Anterior cingulate cortex (tissue), 58 donors: Measurements from ENCODE around the gene USP11.

Source experiments
- DNase-seq, 58 donors: peaks; one replicate each; lab custom pipeline; 2025; lab: John Stamatoyannopoulos, UW

USP11 gene

DNA sequence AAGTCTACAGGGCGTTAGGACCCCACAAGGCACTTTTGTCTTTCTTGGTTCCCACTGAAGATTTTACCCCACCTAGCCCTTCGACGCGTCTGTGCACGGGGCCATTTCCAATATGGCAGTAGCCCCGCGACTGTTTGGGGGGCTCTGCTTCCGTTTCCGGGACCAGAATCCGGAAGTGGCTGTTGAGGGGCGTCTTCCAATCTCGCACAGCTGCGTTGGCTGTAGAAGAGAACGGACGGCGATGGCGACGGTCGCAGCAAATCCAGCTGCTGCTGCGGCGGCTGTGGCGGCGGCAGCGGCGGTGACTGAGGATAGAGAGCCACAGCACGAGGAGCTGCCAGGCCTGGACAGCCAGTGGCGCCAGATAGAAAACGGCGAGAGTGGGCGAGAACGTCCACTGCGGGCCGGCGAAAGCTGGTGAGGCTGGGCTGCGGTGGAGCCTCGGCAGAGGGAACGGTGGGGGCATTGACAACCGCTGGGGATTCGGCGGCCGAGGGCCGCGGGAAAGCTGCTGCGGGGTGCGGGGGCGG is at the start of gene USP11:
USP11 (plus strand) TSS at position 207 of the 530 bp plus-strand sequence; CDS start at position 242, 35 bp downstream.
- peak in 47 of 58 donors; percentile 2 to 75 (median 49) for DNase-seq

DNA sequence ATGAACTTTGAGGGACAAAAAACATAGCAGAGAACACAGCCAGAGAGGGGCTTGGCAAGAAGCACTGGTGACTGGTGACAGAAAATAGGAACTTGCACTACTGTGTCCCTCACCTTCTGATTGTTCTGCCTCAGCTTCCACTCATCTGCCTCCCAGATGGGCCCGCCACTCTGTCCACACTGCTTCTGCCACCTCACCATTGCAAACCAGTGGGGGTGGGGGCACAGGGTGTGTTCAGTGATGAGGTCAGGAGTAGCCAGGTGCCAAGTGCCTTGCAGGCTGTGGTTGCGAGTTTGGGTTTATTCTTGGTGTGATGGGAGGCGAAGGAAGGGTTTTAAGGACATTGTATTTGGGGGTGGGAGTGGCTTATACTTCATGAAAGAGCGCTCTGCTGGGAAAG is 48.3 kb upstream of the USP11 start:
- no peak for DNase-seq

DNA sequence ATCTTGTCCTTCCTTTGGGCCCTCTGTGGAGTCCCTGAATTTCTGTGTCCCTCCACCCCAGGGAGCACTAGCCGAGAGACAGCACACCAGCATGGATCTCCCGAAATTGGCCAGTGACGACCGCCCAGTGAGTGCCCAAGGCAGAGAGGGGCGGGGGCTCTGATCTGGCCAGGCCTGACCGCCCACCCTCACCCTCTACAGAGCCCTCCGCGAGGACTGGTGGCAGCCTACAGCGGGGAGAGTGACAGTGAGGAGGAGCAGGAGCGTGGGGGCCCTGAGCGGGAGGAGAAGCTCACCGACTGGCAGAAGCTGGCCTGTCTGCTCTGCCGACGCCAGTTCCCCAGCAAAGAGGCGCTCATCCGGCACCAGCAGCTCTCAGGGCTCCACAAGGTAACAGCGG is 47.6 kb upstream of the USP11 start:
- no peak for DNase-seq

DNA sequence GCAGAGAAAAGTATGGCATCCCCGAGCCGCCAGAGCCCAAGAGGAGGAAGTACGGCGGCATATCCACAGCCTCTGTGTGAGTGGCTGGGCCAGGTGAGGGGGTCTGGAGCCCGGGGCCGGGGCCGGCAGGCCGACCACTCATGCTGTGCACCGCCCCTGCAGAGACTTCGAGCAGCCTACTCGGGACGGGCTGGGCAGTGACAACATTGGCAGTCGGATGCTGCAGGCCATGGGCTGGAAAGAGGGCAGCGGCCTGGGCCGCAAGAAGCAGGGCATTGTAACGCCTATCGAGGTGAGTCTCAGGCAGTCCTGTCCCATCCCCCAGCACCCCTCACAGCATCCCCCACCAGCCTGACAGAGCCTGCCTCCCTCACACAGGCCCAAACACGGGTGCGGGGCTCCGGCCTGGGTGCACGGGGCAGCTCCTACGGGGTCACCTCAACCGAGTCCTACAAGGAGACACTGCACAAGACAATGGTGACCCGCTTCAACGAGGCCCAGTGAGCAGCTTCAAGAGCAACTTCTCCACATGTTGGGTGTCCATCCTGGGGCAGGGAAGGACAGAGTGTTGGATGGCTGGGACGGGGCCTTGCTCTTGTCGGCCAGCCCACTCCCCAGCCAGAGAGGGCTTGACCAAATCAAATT is 46.6 kb upstream of the USP11 start:
- DNase-seq = no peak

DNA sequence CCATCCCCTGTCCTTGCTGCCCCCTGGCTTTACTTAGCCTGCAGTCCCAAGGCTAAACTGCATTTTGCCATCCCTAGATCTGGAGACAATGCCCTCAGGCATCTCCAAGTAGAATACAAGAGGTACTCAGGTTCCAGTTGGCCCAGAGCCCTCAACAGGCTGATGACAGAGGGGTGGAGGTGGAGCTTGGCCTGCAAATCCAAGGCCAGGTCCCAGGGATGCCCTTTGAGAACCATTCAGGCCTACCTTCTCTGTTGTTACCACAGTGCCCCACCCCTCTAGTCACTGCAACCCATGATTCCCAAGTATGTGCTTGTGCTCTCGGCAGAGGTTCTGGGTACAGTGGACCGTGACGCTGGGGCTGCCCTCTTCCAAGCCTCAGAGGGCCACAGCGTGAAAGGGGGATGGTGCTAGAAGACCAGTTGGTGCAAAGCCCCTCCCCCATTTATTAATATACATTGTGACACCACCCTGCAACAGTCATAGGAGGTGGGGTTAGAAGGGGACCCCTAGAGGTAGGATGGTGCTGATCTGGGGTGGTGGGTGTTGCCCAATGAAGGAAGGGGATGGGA is 45.6 kb upstream of the USP11 start:
- DNase-seq = no peak

DNA sequence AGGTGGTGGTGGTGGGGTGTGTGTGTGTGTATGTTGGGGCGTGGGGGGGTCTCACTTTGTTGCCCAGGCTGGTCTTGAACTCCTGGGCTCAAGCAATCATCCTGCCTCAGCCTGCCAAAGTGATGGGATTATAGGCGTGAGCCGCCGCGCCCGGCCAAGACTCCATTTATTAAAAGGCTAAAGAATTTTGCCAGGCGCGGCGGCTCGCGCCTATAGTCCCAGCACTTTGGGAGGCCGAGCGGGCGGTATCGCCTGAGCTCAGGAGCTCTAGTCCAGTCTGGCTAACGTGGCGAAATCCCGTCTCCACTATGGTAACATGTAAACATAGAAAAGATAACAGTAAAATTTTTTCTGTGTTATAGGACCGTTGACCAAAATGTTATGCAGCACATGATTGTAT is 42.9 kb upstream of the USP11 start:
- DNase-seq = no peak

DNA sequence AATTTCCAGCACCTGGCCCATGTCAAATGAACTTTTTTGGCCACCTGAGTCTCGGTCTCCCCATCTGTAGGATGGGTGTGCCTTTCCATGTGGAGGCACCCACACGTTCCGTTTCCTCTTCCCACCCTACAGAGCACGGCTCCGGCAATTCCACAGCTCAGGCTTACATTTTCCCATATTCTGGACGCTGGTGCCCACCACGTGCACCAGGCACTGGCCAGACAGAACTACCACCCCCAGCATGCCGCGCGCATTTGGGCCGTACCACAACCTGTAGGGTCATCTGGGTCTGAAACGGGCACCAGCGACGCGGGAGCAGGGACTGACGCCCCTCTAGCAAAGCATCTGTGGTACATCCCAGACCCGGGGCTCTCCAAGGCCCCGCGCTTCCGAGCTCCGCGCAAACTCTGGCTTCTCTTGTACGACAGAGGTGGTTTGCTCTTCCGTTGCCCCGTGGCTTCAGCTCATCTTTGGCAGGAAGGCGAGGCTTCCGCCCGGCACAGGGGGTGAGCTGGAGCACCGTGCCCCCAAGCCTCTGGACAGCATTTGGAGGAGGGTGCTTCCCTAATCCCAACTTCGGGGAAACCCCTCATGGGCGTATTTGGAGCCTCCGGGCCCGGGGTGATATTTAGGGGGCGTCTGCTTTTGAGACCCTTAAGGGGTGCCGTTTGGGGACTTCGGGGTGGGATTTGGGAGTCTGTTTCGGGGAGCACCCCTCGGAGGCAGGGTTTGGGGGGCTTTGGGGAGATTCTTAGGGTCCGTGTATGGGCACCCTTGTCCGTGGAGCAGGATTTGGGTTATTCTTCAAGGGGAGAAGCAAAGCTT is 42.2 kb upstream of the USP11 start:
- peak; percentile 9 to 90 (median 79) for DNase-seq

DNA sequence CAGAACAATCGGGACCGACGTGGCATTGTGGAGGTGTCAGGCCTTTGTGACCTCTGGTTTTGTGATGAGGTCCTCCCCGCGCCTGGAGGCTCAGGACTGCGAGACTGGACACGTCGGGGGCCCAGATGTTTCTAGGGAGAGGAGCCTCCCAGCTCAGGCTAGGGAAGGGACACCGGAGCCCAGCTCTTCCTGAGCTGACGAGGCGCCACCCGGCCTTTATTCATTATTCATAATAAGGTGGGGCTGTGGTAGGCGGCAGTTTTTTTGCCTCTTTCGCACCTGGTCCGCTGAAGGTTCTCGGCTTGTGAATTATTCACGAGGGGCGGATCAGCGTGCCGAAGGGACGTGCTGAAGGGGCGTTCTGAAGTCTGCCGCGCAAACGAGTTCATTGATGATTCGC is 41.5 kb upstream of the USP11 start:
- no peak for DNase-seq

DNA sequence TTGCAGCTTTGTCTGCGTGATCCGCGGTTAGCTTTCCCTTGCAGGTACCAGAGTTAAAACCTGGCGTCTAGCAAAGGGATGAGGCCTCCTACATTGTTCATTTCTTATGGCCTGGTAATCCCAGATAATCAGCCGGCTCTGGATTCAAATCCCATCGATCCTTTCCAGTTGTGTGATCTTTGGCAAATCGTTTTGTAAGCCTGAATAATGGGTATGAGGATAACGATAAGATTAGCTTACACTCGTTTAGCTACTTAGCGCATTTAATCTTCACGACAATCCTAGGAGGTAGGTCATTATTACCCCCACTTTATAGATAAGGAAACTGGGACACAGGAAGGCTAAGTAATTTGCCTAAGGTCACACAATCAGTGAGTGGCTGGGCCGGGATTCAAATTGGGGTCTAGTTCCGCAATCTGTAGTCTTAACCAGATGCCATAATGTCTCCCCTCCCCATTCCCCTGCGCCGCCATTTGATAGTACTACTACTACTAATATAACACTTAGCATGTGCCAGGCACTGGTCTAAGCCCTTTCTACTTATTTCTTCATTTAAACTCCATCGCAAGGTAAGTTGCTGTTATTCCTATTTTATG is 40.9 kb upstream of the USP11 start:
- no peak for DNase-seq

DNA sequence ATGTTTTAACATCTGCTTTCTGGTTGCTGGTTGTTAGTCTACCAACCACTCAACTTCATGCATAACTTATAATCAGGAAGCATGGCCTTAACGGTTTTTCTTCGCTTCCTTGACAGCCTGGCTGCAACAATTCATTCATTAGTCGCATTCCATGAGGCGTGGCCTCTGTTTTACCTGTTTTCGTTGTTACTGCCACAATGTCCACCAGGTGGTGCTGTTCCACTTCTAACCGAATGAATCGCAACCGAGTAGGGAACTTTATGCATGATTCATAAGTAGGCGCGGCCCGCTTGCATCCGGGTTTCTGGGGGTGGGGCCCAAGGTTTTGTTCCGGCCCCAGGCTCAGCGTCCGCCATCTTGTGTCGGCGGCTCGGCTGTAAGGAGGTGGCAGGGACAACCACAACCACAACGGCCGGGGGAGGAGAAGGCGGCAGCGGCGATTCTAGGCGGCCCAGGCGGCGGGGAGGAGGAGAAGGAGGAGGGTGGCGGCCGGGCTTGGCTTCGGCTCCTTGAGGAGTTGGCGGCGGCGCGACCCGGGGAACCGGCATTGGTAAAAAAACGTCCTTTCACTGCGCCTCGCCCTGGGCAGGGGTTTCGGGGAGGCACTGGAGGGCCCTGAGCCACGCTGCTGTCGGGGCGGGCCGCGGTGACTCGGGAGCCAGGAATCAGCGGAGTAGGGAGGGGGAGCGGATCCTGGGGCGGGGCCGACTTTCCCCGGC is 39.2 kb upstream of the USP11 start, which contains the start of gene UBA1:
UBA1 (plus strand) TSS at position 355 of the 719 bp plus-strand sequence. CDS start 4,974 bp downstream, outside the sequence.
- peak; percentile 24 to 100 (median 88) for DNase-seq

DNA sequence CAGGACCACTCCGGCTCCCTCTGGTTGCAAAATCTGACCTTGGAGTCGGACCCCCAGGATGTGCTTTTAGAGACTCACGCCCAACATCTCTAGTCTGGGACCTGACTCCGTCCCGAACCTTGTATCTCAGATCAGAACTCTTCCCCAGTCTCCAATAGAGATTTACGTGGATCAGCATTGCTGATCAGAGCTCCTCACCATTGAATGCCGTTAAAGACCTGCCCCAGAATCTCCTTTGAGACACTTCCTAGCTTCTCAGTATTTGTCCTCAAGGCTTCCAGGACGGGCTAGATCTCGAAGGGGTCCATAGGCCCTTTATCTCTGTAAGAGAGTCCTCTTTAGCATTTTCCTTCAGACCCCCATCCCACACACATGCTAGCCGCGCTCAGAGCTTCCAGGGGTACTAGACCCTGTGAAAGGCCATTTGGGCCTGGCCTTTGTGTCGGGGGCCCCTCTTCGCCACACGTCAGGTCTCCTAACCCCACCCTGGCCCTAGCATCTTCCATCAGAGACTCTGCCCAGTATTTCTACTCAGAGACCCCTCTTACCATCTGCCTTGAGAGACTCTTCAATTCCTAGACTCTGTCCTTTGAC is 38.5 kb upstream of the USP11 start:
- peak in 1 of 58 donors; percentile 29 for DNase-seq

DNA sequence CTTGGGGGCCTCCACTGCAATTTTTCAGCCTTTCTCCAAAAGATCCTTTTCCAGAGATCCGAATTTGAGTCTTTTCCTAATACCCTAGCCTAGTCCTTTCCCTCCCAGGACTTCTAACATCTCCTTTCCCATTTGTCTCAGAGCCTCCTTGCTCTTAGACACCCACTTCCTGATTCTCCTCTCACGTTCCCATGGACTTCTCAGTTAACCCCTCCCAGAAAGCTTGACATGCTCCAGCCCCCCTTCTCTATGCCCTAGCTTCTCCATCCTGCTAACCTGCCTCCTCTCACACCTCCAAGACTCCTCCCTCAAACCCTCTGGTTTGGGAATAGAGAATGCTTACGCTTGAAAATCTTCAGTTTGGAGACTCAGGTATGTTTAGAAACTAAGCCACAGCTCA is 36.7 kb upstream of the USP11 start:
- DNase-seq = no peak

DNA sequence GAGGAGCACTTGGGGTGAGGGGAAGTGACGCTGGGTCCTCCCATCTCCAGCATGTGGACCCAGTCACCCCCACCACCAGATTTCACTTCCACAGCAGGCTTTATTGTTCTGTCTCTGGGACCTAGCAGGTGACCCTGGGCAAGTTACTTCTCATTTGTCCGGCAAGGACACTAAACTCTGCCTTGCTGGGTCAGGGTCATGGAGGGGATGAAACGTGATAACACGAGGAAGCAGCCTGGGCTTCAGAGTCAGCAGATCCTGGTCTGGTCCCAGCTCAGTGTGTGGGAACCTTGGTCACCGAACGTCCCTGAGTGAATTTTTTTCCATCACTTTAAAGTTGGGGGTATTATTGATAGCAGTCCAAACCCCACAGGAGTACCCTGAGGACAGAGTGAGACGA is 35.3 kb upstream of the USP11 start:
- DNase-seq = no peak

DNA sequence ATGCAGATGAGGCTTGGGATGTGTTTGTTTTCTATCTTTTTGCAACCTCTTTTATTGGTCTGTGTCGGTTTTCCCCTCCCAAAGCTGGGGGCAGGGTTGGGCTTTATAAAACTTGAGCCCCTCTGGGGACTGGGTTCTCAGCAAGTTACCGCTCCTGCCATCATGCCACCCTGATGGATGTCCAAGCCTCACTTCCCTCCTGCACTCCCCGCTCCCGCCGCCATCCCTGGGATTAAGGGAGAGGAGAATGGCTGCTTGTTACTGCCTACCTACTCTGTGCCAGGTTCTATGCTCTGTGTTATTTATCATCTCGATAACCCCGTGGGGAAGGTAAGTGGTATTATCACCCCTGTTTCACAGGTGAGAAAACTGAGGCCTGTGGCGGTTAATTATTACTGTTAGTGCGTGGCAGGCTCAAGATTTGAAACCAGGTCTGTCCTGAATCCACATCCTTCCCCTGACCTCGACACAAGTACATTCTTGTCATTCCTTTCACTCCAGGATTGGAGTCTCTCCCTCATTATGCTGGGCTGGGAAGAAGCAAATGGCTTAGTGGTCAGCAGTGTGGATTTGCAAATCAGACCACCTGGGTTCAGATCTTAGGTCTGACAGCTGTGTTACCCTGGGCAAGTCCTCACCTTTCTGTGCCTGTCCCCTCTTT is 34.7 kb upstream of the USP11 start:
- DNase-seq = no peak

DNA sequence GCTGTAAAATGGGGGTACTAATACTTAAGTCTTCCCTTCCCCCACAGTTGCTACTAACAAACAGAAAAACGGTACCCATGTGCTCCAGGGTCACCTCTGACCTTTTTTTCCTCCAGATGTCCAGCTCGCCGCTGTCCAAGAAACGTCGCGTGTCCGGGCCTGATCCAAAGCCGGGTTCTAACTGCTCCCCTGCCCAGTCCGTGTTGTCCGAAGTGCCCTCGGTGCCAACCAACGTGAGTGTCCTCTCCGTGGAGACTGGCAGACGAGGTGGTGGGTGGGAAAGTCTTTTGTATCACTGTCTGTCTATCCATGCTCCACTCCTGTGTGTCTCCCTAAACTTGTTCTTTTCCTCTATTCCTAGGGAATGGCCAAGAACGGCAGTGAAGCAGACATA is 34.1 kb upstream of the USP11 start:
- no peak for DNase-seq

DNA sequence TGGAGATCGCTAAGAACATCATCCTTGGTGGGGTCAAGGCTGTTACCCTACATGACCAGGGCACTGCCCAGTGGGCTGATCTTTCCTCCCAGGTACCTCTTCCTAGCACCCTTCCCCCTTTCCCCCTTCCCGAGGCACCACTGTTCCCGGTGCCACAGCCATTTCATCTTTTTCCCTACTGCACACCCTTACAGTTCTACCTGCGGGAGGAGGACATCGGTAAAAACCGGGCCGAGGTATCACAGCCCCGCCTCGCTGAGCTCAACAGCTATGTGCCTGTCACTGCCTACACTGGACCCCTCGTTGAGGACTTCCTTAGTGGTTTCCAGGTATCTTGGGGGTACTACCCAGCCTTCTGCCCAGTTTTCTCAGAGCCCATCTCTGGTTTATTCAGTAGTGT is 33.5 kb upstream of the USP11 start:
- DNase-seq = no peak

DNA sequence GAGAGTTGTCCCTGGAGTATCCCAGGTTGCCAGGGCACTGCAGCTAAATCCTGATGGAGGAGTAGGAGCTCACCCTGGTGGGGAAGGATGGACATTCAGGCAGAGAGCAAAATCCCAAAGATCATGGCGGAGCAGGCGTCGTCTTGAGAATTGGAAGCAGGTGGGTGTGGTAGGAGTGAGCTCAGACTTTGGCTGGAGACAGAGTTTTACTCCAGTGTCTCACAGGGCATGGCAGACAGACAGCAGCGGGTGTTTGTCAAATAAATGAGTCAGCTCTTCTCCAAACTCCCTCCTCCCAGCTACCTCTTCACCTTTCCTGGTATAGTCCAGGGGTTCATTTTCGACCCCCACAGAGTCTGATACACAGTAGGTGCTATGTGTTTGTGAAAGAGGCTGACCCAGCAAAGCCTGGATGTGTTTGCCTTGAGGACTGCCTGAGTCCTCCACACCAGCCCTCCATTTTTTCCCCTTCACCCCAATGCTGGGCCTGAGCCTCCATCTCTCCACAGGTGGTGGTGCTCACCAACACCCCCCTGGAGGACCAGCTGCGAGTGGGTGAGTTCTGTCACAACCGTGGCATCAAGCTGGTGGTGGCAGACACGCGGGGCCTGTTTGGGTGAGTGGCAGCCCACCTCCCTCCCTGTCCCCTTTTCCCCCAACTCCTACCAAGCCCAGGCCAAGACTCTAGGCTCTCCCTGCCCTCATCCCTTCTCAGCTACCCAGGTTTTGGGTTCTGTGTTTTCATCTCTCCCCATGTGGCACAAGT is 32.2 kb upstream of the USP11 start:
- no peak for DNase-seq

DNA sequence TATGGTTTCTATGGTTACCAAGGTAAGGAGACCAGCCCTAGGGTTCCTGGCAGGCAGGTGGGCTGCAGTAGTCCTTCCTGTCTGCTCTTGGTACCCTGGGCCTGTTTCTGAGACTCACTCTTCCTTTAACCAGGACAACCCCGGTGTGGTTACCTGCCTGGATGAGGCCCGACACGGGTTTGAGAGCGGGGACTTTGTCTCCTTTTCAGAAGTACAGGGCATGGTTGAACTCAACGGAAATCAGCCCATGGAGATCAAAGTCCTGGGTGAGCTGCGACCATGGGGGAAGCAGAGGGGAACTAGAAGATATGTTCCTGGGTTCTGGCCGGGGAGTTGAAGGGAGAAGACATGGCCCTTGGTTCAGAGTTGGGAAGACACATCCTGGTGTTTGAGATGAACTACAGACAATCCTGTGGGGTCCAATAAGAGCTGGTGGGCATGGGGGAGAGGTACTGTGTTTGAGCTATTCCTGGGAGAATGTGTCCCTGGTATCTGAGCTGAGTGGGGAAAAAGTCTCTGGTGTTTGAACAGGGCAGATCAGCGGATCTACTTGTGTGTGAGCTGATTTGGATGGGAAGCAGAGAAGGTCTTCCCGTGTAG is 31.4 kb upstream of the USP11 start:
- DNase-seq = no peak
